H7 (cell line): ENCODE results near the gene PTPRN2. TPM values are rescaled to one million over a fixed set of nuclear protein-coding genes. Genes with fewer than 3 reads are reported as not detected.

Experiments
- DNase-seq: peaks from one replicate; pipeline ENCODE4 v3.0.0; 2012
- H3K27me3 ChIP-seq: 2 replicates; pipeline ENCODE4 v1.6.0; 2011; ENCODE audit warnings: mild to moderate bottlenecking, low read length; ENCODE audit not compliant: control insufficient read depth, insufficient read depth
- H3K36me3 ChIP-seq: replicated peaks from 2 replicates; pipeline ENCODE4 v1.5.1; 2011; ENCODE audit warnings: low read length; ENCODE audit not compliant: control insufficient read depth, insufficient read depth
- H3K4me3 ChIP-seq: 2 replicates; pipeline ENCODE4 v1.5.1; 2011; ENCODE audit warnings: low read depth, mild to moderate bottlenecking, control low read depth, low read length, moderate library complexity; ENCODE audit not compliant: insufficient read depth
- total RNA-seq: library from RNA; depleted of rRNA; stranded (reverse); fragments of >200 nt; shearing (Covaris generic); gene quantifications from 2 replicates; pipeline ENCODE4 v1.2.3, GENCODE V29; 2014

The PTPRN2 gene
- total RNA-seq, 1 experiment from 2014 or later, result 0.80 TPM

GRCh38 chr7:158272091-158272490 is 315.5 kb downstream of the PTPRN2 start:
- Histone ChIP-seq H3K36me3 (no peaks in the 10 kb centered on the region), H3K4me3 (no peak overlapping the region), H3K27me3 (no peaks in the 10 kb centered on the region)
- DNase-seq, result peak; percentile 47

- no peak overlapping the region for H3K4me3 ChIP-seq
- no peaks in the 10 kb centered on the region for H3K27me3 ChIP-seq
- H3K36me3 ChIP-seq, result no peaks in the 10 kb centered on the region
- DNase-seq, result peak; percentile 46
These were observed 316.0 kb downstream of the PTPRN2 start for GRCh38 chr7:158271646-158272045.

- Histone ChIP-seq H3K36me3 (no peaks in the 10 kb centered on the region), H3K4me3 (no peak overlapping the region), H3K27me3 (no peaks in the 10 kb centered on the region)
- peak; percentile 59 for DNase-seq
These were observed 316.7 kb downstream of the PTPRN2 start for GRCh38 chr7:158270856-158271413.

- Histone ChIP-seq H3K27me3 (no peaks in the 10 kb centered on the region), H3K36me3 (no peaks in the 10 kb centered on the region), H3K4me3 (no peak overlapping the region)
- peak; percentile 38 for DNase-seq
These were observed 317.4 kb downstream of the PTPRN2 start for GRCh38 chr7:158270106-158270775.

- peak; percentile 56 for DNase-seq
- Histone ChIP-seq H3K27me3 (no peaks in the 10 kb centered on the region), H3K4me3 (no peak overlapping the region), H3K36me3 (no peaks in the 10 kb centered on the region)
These were observed 318.6 kb downstream of the PTPRN2 start for GRCh38 chr7:158268816-158269535.

- Histone ChIP-seq H3K27me3 (no peaks in the 10 kb centered on the region), H3K4me3 (no peak overlapping the region), H3K36me3 (no peaks in the 10 kb centered on the region)
- no peak for DNase-seq
These were observed 319.7 kb downstream of the PTPRN2 start for GRCh38 chr7:158267742-158268435.

- H3K36me3 ChIP-seq, result no peaks in the 10 kb centered on the region; the same call in 1 of the 2 replicates
These were observed 320.5 kb downstream of the PTPRN2 start for GRCh38 chr7:158266817-158267741.

GRCh38 chr7:158266426-158266816 is 321.2 kb downstream of the PTPRN2 start:
- Histone ChIP-seq H3K36me3 (no peaks in the 10 kb centered on the region; the same call in 1 of the 2 replicates), H3K27me3 (no peaks in the 10 kb centered on the region), H3K4me3 (no peak overlapping the region)
- DNase-seq, result no peak

More at GRCh38 chr7:158266817-158267741, 320.5 kb downstream of the PTPRN2 start:
- DNase-seq, result no peak
- Histone ChIP-seq H3K27me3 (no peaks in the 10 kb centered on the region), H3K4me3 (no peak overlapping the region)

GRCh38 chr7:158265743-158266080 is 321.9 kb downstream of the PTPRN2 start:
- Histone ChIP-seq H3K4me3 (no peak overlapping the region), H3K27me3 (no peaks in the 10 kb centered on the region), H3K36me3 (no peaks in the 10 kb centered on the region; the same call in 1 of the 2 replicates)
- DNase-seq, result no peak

GRCh38 chr7:158264881-158265742 is 322.5 kb downstream of the PTPRN2 start:
- DNase-seq, result no peak
- Histone ChIP-seq H3K36me3 (no peaks in the 10 kb centered on the region; the same call in 1 of the 2 replicates), H3K4me3 (no peak overlapping the region), H3K27me3 (no peaks in the 10 kb centered on the region)

GRCh38 chr7:158263964-158264748 is 323.5 kb downstream of the PTPRN2 start:
- DNase-seq, result no peak

GRCh38 chr7:158263110-158263963 is 324.3 kb downstream of the PTPRN2 start:
- Histone ChIP-seq H3K27me3 (no peaks in the 10 kb centered on the region), H3K4me3 (no peak overlapping the region), H3K36me3 (no peaks in the 10 kb centered on the region; the same call in 1 of the 2 replicates)
- no peak for DNase-seq

More at GRCh38 chr7:158263964-158264748, 323.5 kb downstream of the PTPRN2 start:
- no peak overlapping the region for H3K4me3 ChIP-seq
- no peaks in the 10 kb centered on the region for H3K27me3 ChIP-seq
- no peaks in the 10 kb centered on the region; the same call in 1 of the 2 replicates for H3K36me3 ChIP-seq
